Measurements from ENCODE around the gene FAM118B.

The FAM118B gene

DNA sequence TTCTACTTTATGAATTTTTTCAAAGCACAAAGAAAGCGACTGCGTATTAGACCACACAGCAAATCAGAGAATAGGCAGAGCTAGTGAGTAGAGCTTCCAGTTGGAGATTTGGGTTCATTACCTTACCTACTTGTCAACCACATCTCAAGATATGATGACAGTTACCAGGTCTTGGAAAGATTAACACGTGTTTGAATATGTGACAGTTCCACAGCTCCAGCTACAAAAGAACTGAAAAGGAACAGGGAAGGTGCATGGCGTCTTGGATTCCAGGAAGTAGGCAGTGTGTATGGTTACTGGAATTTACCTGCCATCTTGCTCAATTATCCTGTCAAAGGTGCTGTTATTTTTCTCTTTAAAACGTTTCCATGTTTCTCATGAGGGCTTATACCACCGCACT is 76.7 kb downstream of the FAM118B start:
- no peak for DNase-seq
- H3K79me2 ChIP-seq (ENCODE audit: control insufficient read depth, insufficient read depth, low read length): no peaks in the 10 kb centered on the region
- peaks cover 4% of the 10 kb centered on the region for H3K4me1 ChIP-seq (ENCODE audit: control insufficient read depth, low read depth, low read length)
- H3K18ac ChIP-seq (ENCODE audit: low read length): no peak overlapping the region
- no peak overlapping the region for H2BK15ac ChIP-seq (replicated peaks; ENCODE audit: low read depth)
- no peak overlapping the region for H3K27ac ChIP-seq (ENCODE audit: low read depth, low read length)
- no peak overlapping the region for H3K4me2 ChIP-seq (ENCODE audit: low read length)
- H4K5ac ChIP-seq (ENCODE audit: low read length): no peak overlapping the region
- no peak overlapping the region for H3K23ac ChIP-seq (ENCODE audit: low read length)
- H3K36me3 ChIP-seq (ENCODE audit: control insufficient read depth, insufficient read depth, low read length): no peaks in the 10 kb centered on the region
- no peak overlapping the region for H2BK5ac ChIP-seq (ENCODE audit: low read length)
- H3K56ac ChIP-seq (ENCODE audit: low read length): no peak overlapping the region
- no peak overlapping the region for H2AK5ac ChIP-seq (ENCODE audit: low read length)
- no peak overlapping the region for H3K4me3 ChIP-seq (ENCODE audit: low read length)
- WGBS (ENCODE audit: extremely low coverage, insufficient coverage, low lambda C conversion rate): no CpG with 5 or more reads among the region's 6 CpGs
- no peaks in the 10 kb centered on the region for H3K27me3 ChIP-seq (ENCODE audit: insufficient read depth, low read length, poor library complexity)
- no peaks in the 10 kb centered on the region for H3K79me1 ChIP-seq (ENCODE audit: low read length)
- H4K8ac ChIP-seq (ENCODE audit: low read depth, low read length): no peak overlapping the region
- H3K4ac ChIP-seq (ENCODE audit: low read depth, low read length): no peak overlapping the region
- H2BK120ac ChIP-seq (ENCODE audit: low read depth, low read length): no peak overlapping the region
- H3K9ac ChIP-seq (ENCODE audit: low read length): no peak overlapping the region

DNA sequence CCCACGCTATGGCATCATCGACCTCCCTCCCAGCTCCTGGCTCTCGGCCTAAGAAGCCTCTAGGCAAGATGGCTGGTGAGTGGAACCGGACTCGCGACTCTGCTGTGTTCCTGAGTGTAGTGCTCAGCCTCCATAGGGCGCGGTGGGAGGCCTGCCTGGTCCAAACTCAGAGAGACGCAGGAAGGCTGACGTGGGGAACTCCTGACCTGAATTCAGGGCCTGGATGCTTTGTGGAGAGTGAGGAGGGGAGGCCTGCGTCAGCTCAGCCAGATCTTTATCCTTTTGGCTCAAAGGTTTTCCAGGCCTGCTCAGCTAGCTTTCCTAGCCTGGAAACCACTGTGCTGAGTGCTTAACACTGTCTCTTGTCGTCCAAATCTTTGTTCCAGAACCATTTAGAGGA is 79.3 kb downstream of the FAM118B start:
- Histone ChIP-seq H3K79me2 (ENCODE audit: control insufficient read depth, insufficient read depth, low read length) (no peaks in the 10 kb centered on the region), H2AK5ac (ENCODE audit: low read length) (no peak overlapping the region), H3K18ac (ENCODE audit: low read length) (no peak overlapping the region), H3K4ac (ENCODE audit: low read depth, low read length) (no peak overlapping the region), H3K23ac (ENCODE audit: low read length) (no peak overlapping the region), H2BK5ac (ENCODE audit: low read length) (no peak overlapping the region), H3K4me3 (ENCODE audit: low read length) (no peak overlapping the region), H3K27me3 (ENCODE audit: insufficient read depth, low read length, poor library complexity) (no peaks in the 10 kb centered on the region), H4K8ac (ENCODE audit: low read depth, low read length) (no peak overlapping the region), H3K4me1 (ENCODE audit: control insufficient read depth, low read depth, low read length) (no peaks in the 10 kb centered on the region), H3K36me3 (ENCODE audit: control insufficient read depth, insufficient read depth, low read length) (no peaks in the 10 kb centered on the region), H3K79me1 (ENCODE audit: low read length) (no peaks in the 10 kb centered on the region), H3K27ac (ENCODE audit: low read depth, low read length) (no peak overlapping the region), H3K56ac (ENCODE audit: low read length) (no peak overlapping the region), H3K4me2 (ENCODE audit: low read length) (no peak overlapping the region), H2BK120ac (ENCODE audit: low read depth, low read length) (no peak overlapping the region), H3K9ac (ENCODE audit: low read length) (no peak overlapping the region), H2BK15ac (replicated peaks; ENCODE audit: low read depth) (no peak overlapping the region), H4K5ac (ENCODE audit: low read length) (no peak overlapping the region)
- DNase-seq: no peak
- no CpG with 5 or more reads among the region's 12 CpGs for WGBS (ENCODE audit: extremely low coverage, insufficient coverage, low lambda C conversion rate)

GRCh38 chr11:126293726-126294125 is 82.1 kb downstream of the FAM118B start:
- H3K27me3 ChIP-seq (ENCODE audit: insufficient read depth, low read length, poor library complexity): no peaks in the 10 kb centered on the region
- H3K23ac ChIP-seq (ENCODE audit: low read length): no peak overlapping the region
- no peak overlapping the region for H3K4me3 ChIP-seq (ENCODE audit: low read length)
- no peaks in the 10 kb centered on the region for H3K4me1 ChIP-seq (ENCODE audit: control insufficient read depth, low read depth, low read length)
- no peak overlapping the region for H2BK15ac ChIP-seq (replicated peaks; ENCODE audit: low read depth)
- no peak overlapping the region for H3K4me2 ChIP-seq (ENCODE audit: low read length)
- H3K9ac ChIP-seq (ENCODE audit: low read length): no peak overlapping the region
- H3K56ac ChIP-seq (ENCODE audit: low read length): no peak overlapping the region
- no peaks in the 10 kb centered on the region for H3K36me3 ChIP-seq (ENCODE audit: control insufficient read depth, insufficient read depth, low read length)
- WGBS (ENCODE audit: extremely low coverage, insufficient coverage, low lambda C conversion rate): no CpG with 5 or more reads among the region's 5 CpGs
- H4K5ac ChIP-seq (ENCODE audit: low read length): no peak overlapping the region
- H2BK5ac ChIP-seq (ENCODE audit: low read length): no peak overlapping the region
- no peak overlapping the region for H3K4ac ChIP-seq (ENCODE audit: low read depth, low read length)
- DNase-seq: no peak
- H3K18ac ChIP-seq (ENCODE audit: low read length): no peak overlapping the region
- no peaks in the 10 kb centered on the region for H3K79me1 ChIP-seq (ENCODE audit: low read length)
- H3K79me2 ChIP-seq (ENCODE audit: control insufficient read depth, insufficient read depth, low read length): no peaks in the 10 kb centered on the region
- no peak overlapping the region for H4K8ac ChIP-seq (ENCODE audit: low read depth, low read length)
- H2AK5ac ChIP-seq (ENCODE audit: low read length): no peak overlapping the region
- no peak overlapping the region for H3K27ac ChIP-seq (ENCODE audit: low read depth, low read length)
- no peak overlapping the region for H2BK120ac ChIP-seq (ENCODE audit: low read depth, low read length)

GRCh38 chr11:126297004-126297403 is 85.4 kb downstream of the FAM118B start:
- Histone ChIP-seq H3K79me1 (ENCODE audit: low read length) (no peaks in the 10 kb centered on the region), H4K5ac (ENCODE audit: low read length) (no peak overlapping the region), H2AK5ac (ENCODE audit: low read length) (no peak overlapping the region), H3K4me3 (ENCODE audit: low read length) (no peak overlapping the region), H3K36me3 (ENCODE audit: control insufficient read depth, insufficient read depth, low read length) (no peaks in the 10 kb centered on the region), H2BK120ac (ENCODE audit: low read depth, low read length) (no peak overlapping the region), H2BK5ac (ENCODE audit: low read length) (no peak overlapping the region), H3K23ac (ENCODE audit: low read length) (no peak overlapping the region), H3K27ac (ENCODE audit: low read depth, low read length) (no peak overlapping the region), H3K56ac (ENCODE audit: low read length) (no peak overlapping the region), H2BK15ac (replicated peaks; ENCODE audit: low read depth) (no peak overlapping the region), H3K27me3 (ENCODE audit: insufficient read depth, low read length, poor library complexity) (no peaks in the 10 kb centered on the region), H3K18ac (ENCODE audit: low read length) (no peak overlapping the region), H4K8ac (ENCODE audit: low read depth, low read length) (no peak overlapping the region), H3K79me2 (ENCODE audit: control insufficient read depth, insufficient read depth, low read length) (no peaks in the 10 kb centered on the region), H3K9ac (ENCODE audit: low read length) (no peak overlapping the region), H3K4me2 (ENCODE audit: low read length) (no peak overlapping the region), H3K4me1 (ENCODE audit: control insufficient read depth, low read depth, low read length) (no peaks in the 10 kb centered on the region), H3K4ac (ENCODE audit: low read depth, low read length) (no peak overlapping the region)
- no CpG with 5 or more reads among the region's 2 CpGs for WGBS (ENCODE audit: extremely low coverage, insufficient coverage, low lambda C conversion rate)
- no peak for DNase-seq

DNA sequence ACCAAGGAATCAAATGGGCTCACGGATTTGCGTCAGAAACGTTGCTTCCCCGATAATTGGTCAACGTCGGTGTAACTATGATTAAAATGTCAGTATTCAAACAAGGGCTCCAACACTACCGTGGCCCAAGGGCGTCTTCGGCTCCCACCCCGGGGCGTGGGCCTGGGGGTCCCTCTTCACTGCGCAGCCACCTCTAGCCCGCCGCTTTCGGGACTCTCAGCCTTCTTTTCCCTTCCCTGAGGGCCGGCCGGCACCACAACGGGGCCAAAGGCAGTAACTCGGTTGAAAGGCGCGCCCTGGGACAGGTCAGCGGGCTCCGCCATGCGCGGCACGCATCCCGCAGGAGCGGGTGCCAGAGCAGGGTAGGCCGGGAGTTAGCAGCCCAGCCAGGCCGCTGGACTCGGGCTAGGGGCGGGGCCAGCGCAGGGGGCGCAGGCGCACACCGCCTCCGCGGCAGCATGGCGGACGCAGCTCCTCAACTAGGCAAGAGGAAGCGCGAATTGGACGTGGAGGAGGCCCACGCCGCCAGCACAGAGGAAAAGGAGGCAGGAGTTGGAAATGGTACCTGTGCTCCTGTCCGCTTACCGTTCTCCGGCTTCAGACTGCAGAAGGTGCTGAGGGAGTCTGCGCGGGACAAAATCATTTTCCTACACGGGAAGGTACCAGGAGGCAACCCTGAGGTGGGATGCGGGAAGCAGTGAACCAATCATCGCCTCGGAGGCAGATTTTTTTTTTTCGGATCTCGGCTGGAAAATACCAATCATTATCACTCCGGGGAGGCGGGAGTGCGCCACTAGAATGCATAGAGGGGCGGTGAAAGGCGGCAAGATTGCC is 92.3 kb downstream of the FAM118B start, which contains the start of gene DCPS:
Gene DCPS, plus strand, starts transcription at position 438 of the 834 bp plus-strand sequence. Its CDS starts 21 bp downstream, at position 459.
- Histone ChIP-seq H3K4me1 (ENCODE audit: control insufficient read depth, low read depth, low read length) (no peaks in the 10 kb centered on the region), H3K56ac (ENCODE audit: low read length) (peak within 1 kb of the TSS; percentile 97), H2BK120ac (ENCODE audit: low read depth, low read length) (peak within 1 kb of the TSS; percentile 2), H2BK15ac (replicated peaks; ENCODE audit: low read depth) (no peak within 1 kb of the TSS), H3K23ac (ENCODE audit: low read length) (no peak within 1 kb of the TSS), H3K36me3 (ENCODE audit: control insufficient read depth, insufficient read depth, low read length) (no peaks in the 10 kb centered on the region), H3K79me1 (ENCODE audit: low read length) (no peaks in the 10 kb centered on the region), H3K9ac (ENCODE audit: low read length) (peak within 1 kb of the TSS; percentile 91), H4K5ac (ENCODE audit: low read length) (peak within 1 kb of the TSS; percentile 87), H3K79me2 (ENCODE audit: control insufficient read depth, insufficient read depth, low read length) (no peaks in the 10 kb centered on the region), H3K27me3 (ENCODE audit: insufficient read depth, low read length, poor library complexity) (no peaks in the 10 kb centered on the region), H3K18ac (ENCODE audit: low read length) (peak within 1 kb of the TSS; percentile 42), H3K4me2 (ENCODE audit: low read length) (peak within 1 kb of the TSS; percentile 81), H2BK5ac (ENCODE audit: low read length) (peak within 1 kb of the TSS; percentile 86), H3K4ac (ENCODE audit: low read depth, low read length) (peak within 1 kb of the TSS; percentile 41), H2AK5ac (ENCODE audit: low read length) (no peak within 1 kb of the TSS), H3K4me3 (ENCODE audit: low read length) (peak within 1 kb of the TSS; percentile 76), H4K8ac (ENCODE audit: low read depth, low read length) (peak within 1 kb of the TSS; percentile 91), H3K27ac (ENCODE audit: low read depth, low read length) (peak within 1 kb of the TSS; percentile 23)
- no CpG with 5 or more reads among the region's 61 CpGs for WGBS (ENCODE audit: extremely low coverage, insufficient coverage, low lambda C conversion rate)
- DNase-seq: peak; percentile 95

Data from mesendoderm (in vitro differentiated cells).